ENCODE results near the gene GIMD1.

The GIMD1 gene

DNA sequence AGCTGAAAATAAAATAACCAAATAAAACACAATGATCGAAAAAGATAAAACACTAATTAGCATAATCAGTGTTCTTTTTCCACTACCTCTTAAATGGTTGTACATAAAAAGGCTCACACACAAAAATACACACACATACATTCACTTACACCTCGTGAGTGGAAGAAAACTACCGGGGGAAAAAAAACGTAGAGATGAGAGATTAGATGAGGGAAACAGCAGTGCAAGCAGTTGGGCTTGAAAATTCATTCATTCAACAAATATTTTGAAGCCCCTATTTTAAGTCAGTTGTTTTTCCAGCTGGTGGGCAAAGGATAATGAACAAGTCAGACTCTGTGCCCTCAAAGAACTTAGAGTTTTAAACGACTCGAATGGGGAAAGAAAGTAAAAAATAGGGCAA lies 53.6 kb downstream of the GIMD1 start:
- DNase-seq (ENCODE audit: low read depth), result no peak

- DNase-seq (ENCODE audit: low read depth), result no peak
Observed at GRCh38 chr4:106312997-106313522, 55.5 kb downstream of the GIMD1 start.

GRCh38 chr4:106312377-106312776 lies 56.2 kb downstream of the GIMD1 start:
- no peak for DNase-seq (ENCODE audit: low read depth)
